Ovary (tissue), 9 donors: ENCODE measurements around the gene JAM2. TPM values are rescaled to one million over a fixed set of nuclear protein-coding genes. Genes with fewer than 3 reads are reported as not detected.

Source experiments
- DNase-seq, 5 donors: peaks; one replicate each; pipeline ENCODE4 v3.0.0-alpha.2; 2019 to 2020
- H3K27ac ChIP-seq, 2 donors: fragments of 200-600 bp; one replicate each; pipeline versions ENCODE4 v1.5.1 to v1.8.0; 2019 to 2022
- H3K27me3 ChIP-seq: fragments of 200-600 bp; one replicate; pipeline ENCODE4 v1.8.0; 2022
- H3K36me3 ChIP-seq: fragments of 200-600 bp; sonication (generic); one replicate; pipeline ENCODE4 v1.5.1; 2019
- H3K4me1 ChIP-seq: one replicate; pipeline ENCODE4 v1.8.1; 2013; ENCODE audit warnings: mild to moderate bottlenecking, moderate library complexity; ENCODE audit not compliant: insufficient read depth
- H3K4me3 ChIP-seq: fragments of 200-600 bp; sonication (generic); one replicate; pipeline ENCODE4 v1.5.1; 2017
- H3K9me3 ChIP-seq, 2 donors: fragments of 200-600 bp in 1 of 2; sonication (generic) in 1 of 2; one replicate each; pipeline versions ENCODE4 v1.5.1 to v1.8.1; 2013 to 2019; ENCODE audit warnings: mild to moderate bottlenecking in 1 of 2, moderate library complexity in 1 of 2
- CTCF ChIP-seq, 3 donors: fragments of 450-650 bp in 2 of 3; fragments of 200-600 bp in 1 of 3; IDR thresholded peaks; one replicate each; pipeline versions ENCODE4 v1.5.1 to v1.8.0; 2016 to 2022; ENCODE audit warnings: antibody characterized with exemption in 3 of 3, mild to moderate bottlenecking in 1 of 3
- EP300 ChIP-seq: sonication (generic); formaldehyde crosslinking; IDR thresholded peaks from one replicate; pipeline ENCODE4 v1.6.1; 2017; ENCODE audit warnings: antibody characterized with exemption
- POLR2A ChIP-seq: fragments of 450-650 bp; IDR thresholded peaks from one replicate; pipeline ENCODE4 v1.6.1; 2017; ENCODE audit warnings: antibody characterized with exemption, mild to moderate bottlenecking, moderate library complexity
- WGBS, 3 donors: extraction: QIAGEN DNeasy Blood & Tissue Kit in 1 of 3; methylation state at CpG; one replicate each; pipeline versions ENCODE4 v1.1.5 to v1.1.7; 2013 to 2017; 5-methylcytosine and 5-hydroxymethylcytosine counted together
- intact Hi-C, 4 donors: fragments of 100-400 bp; cut with DNase I; formaldehyde crosslinking; loops; one replicate each; pipeline versions ENCODE4 v1.11.0 to v1.15.1; 2022 to 2023
- polyA plus RNA-seq, 2 donors: library from polyadenylated mRNA; stranded (reverse); fragments of 200-250 nt in 1 of 2; fragments of 350-450 nt in 1 of 2; fragmentation: Illumina TruSeq in 1 of 2; extraction: RNeasy Lipid Tissue Mini Kit (QIAGEN cat#74804) in 1 of 2; gene quantifications; one replicate each; pipeline ENCODE4 v1.2.3, GENCODE V29; 2013 to 2014
- total RNA-seq, 7 donors: library from RNA; depleted of rRNA in 2 of 7; stranded (reverse); fragments of >200 nt in 2 of 7; fragmentation: NEBNext Ultra II Directional in 3 of 7; extraction: Animal tissue kit (Norgen Biotek cat#: 25700) in 3 of 7; gene quantifications; one replicate each; pipeline versions ENCODE4 v1.1.0 to v1.2.4, GENCODE V29; 2016 to 2023
- donor health status: DM: no; HTN: no; CAD: no; lungs with moderate emphysema.
- donor health status: DM: no; HTN: no; CAD: no.
- donor health status: Bipolar disorder and iron deficiency.
- donor health status: DM: yes; HTN: yes; CAD: no.
- donor health status: DM: no; HTN: no; CAD: no.
- donor health status: DM: yes; HTN: yes; CAD: no.

Gene JAM2
- total and polyA plus RNA-seq, 9 donors: 11.7 to 65.4 (median 23.7) TPM

GRCh38 chr21:25647647-25648046, 8.6 kb downstream of the JAM2 start:
- WGBS, 3 donors: 63 to 74% (median 73%) methylated on average over 5 of the region's 5 CpGs
- intact Hi-C loops: no loop called here
- H3K27ac ChIP-seq: no peak overlapping the region

GRCh38 chr21:25649146-25649545, 10.1 kb downstream of the JAM2 start:
- TF ChIP-seq EP300: no peak
- TF ChIP-seq CTCF (IDR thresholded peaks at IDR 0.05): no peak
- no peak for TF ChIP-seq POLR2A
- H3K4me3 ChIP-seq: no peak overlapping the region
- intact Hi-C loops: no loop called here
- H3K27me3 ChIP-seq: no peaks in the 10 kb centered on the region
- no peak overlapping the region for H3K27ac ChIP-seq
- 87 to 96% (median 94%) methylated on average over 7 of the region's 7 CpGs for WGBS, 3 donors
- H3K4me1 ChIP-seq: no peaks in the 10 kb centered on the region
- H3K9me3 ChIP-seq: no peaks in the 10 kb centered on the region
- DNase-seq: no peak
- H3K36me3 ChIP-seq: no peaks in the 10 kb centered on the region

More at GRCh38 chr21:25647647-25648046, 8.6 kb downstream of the JAM2 start:
- Histone ChIP-seq H3K27me3 (no peaks in the 10 kb centered on the region), H3K4me1 (no peaks in the 10 kb centered on the region), H3K4me3 (no peak overlapping the region), H3K36me3 (no peaks in the 10 kb centered on the region), H3K9me3 (no peaks in the 10 kb centered on the region)
- no peak for TF ChIP-seq POLR2A
- no peak for TF ChIP-seq EP300
- no peak for TF ChIP-seq CTCF (IDR thresholded peaks at IDR 0.05)
- no peak for DNase-seq

DNA sequence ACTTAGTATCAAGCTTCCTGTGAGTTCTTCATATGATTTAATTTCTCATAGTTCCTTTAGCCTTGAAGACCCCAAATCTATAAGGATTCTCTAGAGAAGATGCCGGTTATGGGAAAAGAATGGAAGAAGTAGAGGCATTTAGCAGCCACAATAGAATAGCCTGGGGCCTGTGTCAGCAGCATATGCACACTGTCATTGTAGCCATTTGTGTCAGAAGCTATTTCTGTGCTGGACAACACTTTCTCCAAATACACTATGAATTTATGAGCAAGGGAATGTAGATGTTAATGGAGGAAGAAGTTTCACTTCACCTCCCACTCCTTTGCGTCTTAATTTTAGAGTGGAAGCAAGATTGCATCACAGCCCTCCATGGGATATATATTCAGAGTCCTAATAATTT, 17.4 kb downstream of the JAM2 start:
- Histone ChIP-seq H3K27ac (no peak overlapping the region), H3K4me3 (no peak overlapping the region), H3K36me3 (no peaks in the 10 kb centered on the region), H3K4me1 (no peaks in the 10 kb centered on the region), H3K9me3 (no peaks in the 10 kb centered on the region), H3K27me3 (no peaks in the 10 kb centered on the region)
- intact Hi-C loops: no loop called here
- DNase-seq: no peak
- WGBS, 3 donors: 92 to 100% (median 96%) methylated on average over 2 of the region's 2 CpGs
- TF ChIP-seq CTCF (IDR thresholded peaks at IDR 0.05): no peak
- no peak for TF ChIP-seq EP300
- no peak for TF ChIP-seq POLR2A

- Histone ChIP-seq H3K4me1 (no peaks in the 10 kb centered on the region), H3K4me3 (no peak overlapping the region), H3K27ac (no peak overlapping the region), H3K36me3 (no peaks in the 10 kb centered on the region), H3K9me3 (no peaks in the 10 kb centered on the region), H3K27me3 (no peaks in the 10 kb centered on the region)
- DNase-seq: no peak
- TF ChIP-seq EP300 (no peak), POLR2A (no peak), CTCF (IDR thresholded peaks at IDR 0.05) (no peak)
- intact Hi-C loops: no loop called here
- WGBS, 3 donors: 96 to 98% (median 97%) methylated on average over 2 of the region's 2 CpGs
Observed at GRCh38 chr21:25657140-25657539, 18.1 kb downstream of the JAM2 start.
